Kidney epithelial cell (primary cell): ENCODE data around the gene SAMD4A. TPM values are rescaled to one million over a fixed set of nuclear protein-coding genes. Genes with fewer than 3 reads are reported as not detected.

Experiments used
- DNase-seq: peaks from one replicate; pipeline ENCODE4 v3.0.0-alpha.2; 2010; ENCODE audit warnings: low read depth
- H3K27me3 ChIP-seq: 2 replicates; pipeline ENCODE4 v1.6.0; 2011; ENCODE audit warnings: low read length; ENCODE audit not compliant: control insufficient read depth, insufficient read depth
- H3K36me3 ChIP-seq: 2 replicates; pipeline ENCODE4 v1.5.1; 2011; ENCODE audit warnings: low read length; ENCODE audit not compliant: control insufficient read depth, insufficient read depth
- H3K4me3 ChIP-seq: 2 replicates; pipeline ENCODE4 v1.5.1; 2011; ENCODE audit warnings: low read depth, mild to moderate bottlenecking, control low read depth, low read length
- CTCF ChIP-seq: IDR thresholded peaks from 2 replicates; pipeline ENCODE4 v1.5.1; 2011; ENCODE audit warnings: mild to moderate bottlenecking, moderate library complexity, low read length, control low read depth, inconsistent platforms; ENCODE audit not compliant: insufficient read depth, poor library complexity, severe bottlenecking
- total RNA-seq: library from RNA; depleted of rRNA; stranded (reverse); fragments of >200 nt; gene quantifications from 2 replicates; pipeline ENCODE4 v1.2.3, GENCODE V29; 2015

Gene SAMD4A
- total RNA-seq, 1 donor from 2014 or later = 14.5 TPM

GRCh38 chr14:54591866-54592265 is 24.9 kb downstream of the SAMD4A start:
- Histone ChIP-seq H3K4me3 (no peak overlapping the region), H3K36me3 (no peaks in the 10 kb centered on the region), H3K27me3 (no peaks in the 10 kb centered on the region)
- TF ChIP-seq CTCF = no peak
- DNase-seq = no peak

GRCh38 chr14:54593860-54594259 is 26.9 kb downstream of the SAMD4A start:
- Histone ChIP-seq H3K27me3 (no peaks in the 10 kb centered on the region), H3K4me3 (no peak overlapping the region), H3K36me3 (no peaks in the 10 kb centered on the region)
- DNase-seq = no peak
- TF ChIP-seq CTCF = no peak

- Histone ChIP-seq H3K4me3 (no peak overlapping the region), H3K27me3 (no peaks in the 10 kb centered on the region), H3K36me3 (no peaks in the 10 kb centered on the region)
- no peak for DNase-seq
- TF ChIP-seq CTCF = no peak
These were observed 27.6 kb downstream of the SAMD4A start for GRCh38 chr14:54594537-54594936.

GRCh38 chr14:54597795-54598443 is 31.0 kb downstream of the SAMD4A start:
- H3K27me3 ChIP-seq = no peaks in the 10 kb centered on the region
- H3K4me3 ChIP-seq = no peak overlapping the region
- no peak for TF ChIP-seq CTCF
- no peaks in the 10 kb centered on the region for H3K36me3 ChIP-seq
- no peak for DNase-seq

GRCh38 chr14:54599966-54600716 is 33.2 kb downstream of the SAMD4A start:
- DNase-seq = no peak
- no peak overlapping the region for H3K4me3 ChIP-seq
- H3K27me3 ChIP-seq = no peaks in the 10 kb centered on the region
- H3K36me3 ChIP-seq = no peaks in the 10 kb centered on the region
- TF ChIP-seq CTCF = no peak

- H3K36me3 ChIP-seq = no peaks in the 10 kb centered on the region
- DNase-seq = no peak
These were observed 33.8 kb downstream of the SAMD4A start for GRCh38 chr14:54600717-54601109.

More at GRCh38 chr14:54600717-54601109, 33.8 kb downstream of the SAMD4A start:
- H3K27me3 ChIP-seq = no peaks in the 10 kb centered on the region
- no peak for TF ChIP-seq CTCF
- H3K4me3 ChIP-seq = no peak overlapping the region
